T-helper 2 cell treated with Interferon-gamma antibody and Interleukin-4, amounts not matched to agents 100 ng/mL and 5 ng/mL, for 36 hours (primary cell): ENCODE measurements around the gene PDE4DIP. TPM values are rescaled to one million over a fixed set of nuclear protein-coding genes. Genes with fewer than 3 reads are reported as not detected.
"Not testable (repeated sequence)": the region's sequence is repeated elsewhere in the genome, so short reads cannot be mapped to it uniquely, and the experiment has no call there.

ENCODE experiments used
- intact Hi-C: fragments of 100-400 bp; cut with micrococcal nuclease; formaldehyde crosslinking; loops from one replicate; pipeline ENCODE4 v1.15.1; 2023
- total RNA-seq: library from RNA; stranded (reverse); gene quantifications from 2 replicates; pipeline ENCODE4 v1.2.3, GENCODE V29; 2022

Gene PDE4DIP
- total RNA-seq, 1 donor from 2014 or later: 28.1 TPM

DNA sequence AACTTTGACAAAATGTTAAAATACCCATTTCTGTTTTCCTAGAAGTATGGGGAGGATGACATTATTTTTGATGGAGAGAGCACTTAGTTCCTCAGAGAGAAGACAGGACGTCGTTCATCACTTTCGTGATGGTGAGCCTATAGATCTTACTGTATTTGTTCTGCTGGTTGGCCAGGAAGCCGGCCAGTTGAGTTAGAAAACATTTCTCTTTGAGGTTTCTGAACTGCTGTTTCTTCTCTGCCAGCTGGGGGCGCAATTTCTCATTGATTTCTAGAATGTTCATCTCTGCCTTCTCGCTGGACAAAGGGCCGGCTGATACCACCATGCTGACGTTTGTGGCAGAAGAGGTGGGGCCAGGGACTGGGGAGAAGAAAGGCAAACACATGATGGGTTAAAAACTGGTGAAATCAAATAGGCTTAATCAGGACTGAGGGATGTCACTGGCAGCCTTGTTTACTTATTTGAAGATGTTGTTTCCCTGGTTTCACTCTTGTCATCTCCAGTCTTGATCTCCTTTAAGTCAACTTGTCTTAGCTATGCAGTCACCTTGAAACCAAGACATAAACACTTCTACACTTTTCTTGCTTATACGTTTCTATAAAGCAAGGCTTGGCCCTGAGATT lies 231.4 kb downstream of the PDE4DIP start:
- intact Hi-C loops: not testable (repeated sequence)

Other genes starting within 250 kb of the PDE4DIP start
- 26.9 and 28.1 TPM in 2 replicates for gene NBPF14, start 248.4 kb upstream of the PDE4DIP start, total RNA-seq
- gene NUDT4B, start 95.7 kb upstream of the PDE4DIP start, total RNA-seq: 0.36 and 1.4 TPM in 2 replicates